ENCODE data around the gene WDR27.

Gene WDR27

DNA sequence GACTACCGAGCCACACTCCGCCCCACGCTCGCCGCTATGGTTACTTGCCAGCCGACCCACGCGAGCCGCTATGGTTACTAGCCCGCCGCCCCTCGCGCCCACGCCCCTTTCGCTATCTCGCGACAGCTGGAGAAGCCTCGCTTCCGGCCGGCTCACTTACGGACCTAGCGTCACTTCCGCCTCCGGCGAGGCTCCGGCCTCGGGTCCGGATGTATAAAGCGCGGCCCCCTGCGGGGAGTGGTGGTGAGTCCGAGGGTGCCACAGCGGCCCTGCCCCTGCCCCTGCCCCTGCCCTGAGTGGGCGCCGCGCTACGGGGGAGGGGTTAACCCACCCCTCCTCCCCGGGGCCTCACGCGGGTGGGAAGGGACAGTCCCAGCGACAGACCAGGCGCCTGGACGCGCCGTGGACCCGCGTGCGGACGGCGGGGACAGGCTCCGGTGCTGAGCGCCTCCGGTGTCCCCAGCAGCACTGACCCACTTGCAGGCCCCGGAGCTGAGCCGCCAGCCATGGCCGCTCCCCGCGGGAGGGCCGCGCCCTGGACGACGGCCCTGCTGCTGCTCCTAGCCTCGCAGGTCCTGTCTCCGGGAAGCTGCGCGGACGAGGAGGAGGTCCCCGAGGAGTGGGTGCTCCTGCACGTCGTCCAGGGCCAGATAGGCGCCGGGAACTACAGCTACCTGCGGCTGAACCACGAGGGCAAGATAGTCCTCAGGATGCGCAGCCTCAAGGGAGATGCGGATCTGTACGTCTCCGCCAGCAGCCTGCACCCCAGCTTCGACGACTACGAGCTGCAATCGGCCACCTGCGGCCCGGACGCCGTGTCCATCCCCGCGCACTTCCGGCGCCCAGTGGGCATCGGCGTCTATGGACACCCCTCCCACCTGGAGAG lies at the start of gene WDR27, which contains the start of gene C6orf120:
TSS of gene WDR27 (minus strand) at position 76 of the 886 bp plus-strand sequence. CDS start 13,024 bp downstream, outside the sequence.
TSS of gene C6orf120 (plus strand) at position 173 of the 886 bp plus-strand sequence. CDS start at position 507, 334 bp downstream.
- ChIA-PET CTCF (interaction anchor here (0.7 to 0.9 kb wide), 2 partner anchors 20 to 991 kb away, joined by 3 read pairs; no protein-coding TSS in a partner anchor), POLR2A (ENCODE audit: low non-redundant PET) (no interaction called here)
- H3K27ac ChIP-seq = peak within 1 kb of the TSS; percentile 87
- TF ChIP-seq CTCF (conservative IDR thresholded peaks at IDR 0.05; ENCODE audit: low read depth) = no peak
- peak; percentile 91 for DNase-seq (ENCODE audit: low spot score)

DNA sequence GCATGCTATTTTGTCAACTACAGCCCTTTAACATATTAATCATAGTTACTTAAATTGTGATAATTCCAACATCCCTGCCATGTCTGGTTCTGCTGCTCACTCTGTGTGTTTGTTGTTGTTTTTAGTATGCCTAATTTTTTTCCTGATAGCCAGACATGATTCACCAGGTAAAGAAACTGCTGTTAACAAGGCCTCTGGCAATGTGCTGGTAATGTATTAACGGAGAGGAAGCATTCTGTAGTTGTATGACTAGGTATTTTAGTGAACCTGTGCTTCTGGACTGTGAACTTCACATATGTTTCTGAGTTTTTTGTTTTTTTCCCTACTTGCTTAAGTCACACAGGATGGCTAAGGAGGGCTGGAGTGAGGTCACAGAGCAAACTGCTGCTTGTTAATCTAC lies 44.7 kb upstream of the WDR27 start:
- no peak for TF ChIP-seq CTCF (conservative IDR thresholded peaks at IDR 0.05; ENCODE audit: low read depth)
- no peak for DNase-seq (ENCODE audit: low spot score)
- H3K27ac ChIP-seq = no peak overlapping the region
- ChIA-PET CTCF (interaction anchor here (0.6 kb wide), 1 partner anchor 20 kb away, joined by 3 read pairs; no protein-coding TSS in a partner anchor), POLR2A (ENCODE audit: low non-redundant PET) (no interaction called here)

- DNase-seq (ENCODE audit: low spot score) = no peak
- POLR2A ChIA-PET (ENCODE audit: low non-redundant PET) = no interaction called here
- no peak for TF ChIP-seq CTCF (conservative IDR thresholded peaks at IDR 0.05; ENCODE audit: low read depth)
- H3K27ac ChIP-seq = no peak overlapping the region
- CTCF ChIA-PET = no interaction called here
Measured at GRCh38 chr6:169745405-169745804, 43.6 kb upstream of the WDR27 start.

DNA sequence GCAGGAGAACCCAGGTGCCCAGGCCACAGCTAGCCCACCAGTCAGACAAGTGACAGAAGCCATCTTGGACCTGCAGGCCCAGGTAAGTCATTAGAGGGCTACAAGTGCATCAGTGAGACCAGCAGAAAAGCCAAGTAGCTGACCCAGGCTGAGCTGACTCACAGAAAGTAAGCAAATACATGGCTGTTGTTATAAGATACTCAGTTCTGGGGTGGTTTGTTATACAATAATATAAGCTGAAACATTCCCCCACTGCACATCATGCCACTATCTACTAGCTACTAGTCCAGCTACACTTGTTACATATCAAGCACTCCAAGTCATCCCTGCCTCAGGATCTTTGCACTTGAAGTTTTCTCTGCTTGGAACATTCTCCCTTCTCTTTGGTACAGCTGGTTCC lies 39.5 kb upstream of the WDR27 start:
- no peak for DNase-seq (ENCODE audit: low spot score)
- no peak for TF ChIP-seq CTCF (conservative IDR thresholded peaks at IDR 0.05; ENCODE audit: low read depth)
- POLR2A ChIA-PET (ENCODE audit: low non-redundant PET) = no interaction called here
- H3K27ac ChIP-seq = no peak overlapping the region
- CTCF ChIA-PET = interaction anchor here (0.8 kb wide), 2 partner anchors 146 to 528 kb away, joined by 3 to 7 read pairs; no protein-coding TSS in a partner anchor

DNA sequence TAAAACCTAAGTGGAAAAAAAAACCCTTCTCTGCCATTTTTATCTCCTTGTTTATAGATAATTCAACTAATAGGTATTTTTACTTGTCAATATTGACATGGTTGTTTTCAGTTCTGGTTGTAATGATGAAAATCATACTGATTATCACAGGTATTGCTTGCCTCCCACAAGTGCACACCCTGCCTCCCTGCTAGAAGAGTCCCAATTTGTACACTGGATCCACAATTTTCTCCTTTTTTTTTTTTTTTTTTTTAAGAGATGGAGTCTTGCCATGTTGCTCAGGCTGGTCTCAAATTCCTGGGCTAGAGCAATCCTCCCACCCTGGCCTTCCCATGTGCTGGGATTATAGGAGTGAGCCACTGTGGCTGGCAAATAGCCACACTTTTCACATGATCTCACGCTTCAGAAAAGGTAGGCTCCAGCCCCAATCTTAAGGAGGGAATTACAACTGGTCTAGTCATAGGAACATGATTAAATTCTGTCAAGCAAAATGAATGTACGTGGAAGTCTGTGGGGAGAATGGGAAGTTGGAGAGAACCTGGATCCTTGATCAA lies 37.2 kb upstream of the WDR27 start:
- TF ChIP-seq CTCF (conservative IDR thresholded peaks at IDR 0.05; ENCODE audit: low read depth) = no peak
- CTCF ChIA-PET = interaction anchor here (0.6 kb wide), 1 partner anchor 772 kb away, joined by 3 read pairs; no protein-coding TSS in a partner anchor
- no peak overlapping the region for H3K27ac ChIP-seq
- no peak for DNase-seq (ENCODE audit: low spot score)
- POLR2A ChIA-PET (ENCODE audit: low non-redundant PET) = no interaction called here

DNA sequence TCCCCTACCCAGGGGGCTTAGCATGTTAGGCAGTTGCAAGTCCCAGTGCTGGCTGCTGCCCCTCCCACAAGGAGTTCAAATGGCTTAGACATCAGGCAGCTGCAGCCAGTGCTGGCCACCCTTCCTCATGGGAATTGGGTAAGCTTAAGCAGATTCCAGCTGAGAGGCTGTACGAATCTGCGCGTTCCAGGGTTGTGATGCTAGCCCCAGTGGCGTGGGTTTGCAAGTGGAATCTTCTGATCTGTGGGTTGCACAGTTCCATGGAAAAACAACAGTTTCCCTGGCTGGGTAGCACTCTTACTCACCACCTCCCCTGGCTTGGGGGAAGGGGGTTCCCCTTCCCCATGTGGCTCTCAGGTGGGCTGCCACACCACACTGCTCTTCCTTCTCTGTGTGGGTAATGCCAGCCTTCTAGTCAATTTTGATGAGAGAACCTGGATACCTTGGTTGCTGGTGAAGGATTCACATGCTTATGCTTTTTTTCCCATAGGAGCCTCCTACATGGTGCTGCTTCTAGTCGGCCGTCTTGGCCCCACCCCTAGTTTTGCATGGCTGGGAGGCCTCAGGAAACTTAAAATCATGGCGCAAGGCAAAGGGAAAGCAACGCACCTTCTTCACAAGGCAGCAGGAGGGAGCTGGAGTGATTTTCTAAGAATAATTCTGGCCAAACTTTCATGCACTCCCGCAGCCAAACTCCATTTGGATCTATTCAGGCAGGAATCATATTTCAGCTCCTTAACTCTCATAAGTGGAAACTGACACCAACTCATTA lies 36.6 kb upstream of the WDR27 start:
- CTCF ChIA-PET = interaction anchor here (0.6 kb wide), 1 partner anchor 772 kb away, joined by 3 read pairs; no protein-coding TSS in a partner anchor
- DNase-seq (ENCODE audit: low spot score) = no peak
- H3K27ac ChIP-seq = no peak overlapping the region
- POLR2A ChIA-PET (ENCODE audit: low non-redundant PET) = no interaction called here
- TF ChIP-seq CTCF (conservative IDR thresholded peaks at IDR 0.05; ENCODE audit: low read depth) = no peak
